Cardiac fibroblast (primary cell): Measurements from ENCODE around the gene GCLC.

Experiments used
- DNase-seq, 2 donors: peaks; one replicate each; pipeline versions ENCODE4 v3.0.0 to v3.0.0-alpha.2; 2010; ENCODE audit warnings: low read depth in 2 of 2
- H3K4me3 ChIP-seq, 2 donors: replicated peaks in 1 of 2; 1 replicate in 1 of 2; 2 replicates in 1 of 2; pipeline ENCODE4 v1.5.1; 2011; ENCODE audit warnings: low read depth in 2 of 2, low read length in 2 of 2, mild to moderate bottlenecking in 2 of 2, moderate library complexity in 1 of 2
- CTCF ChIP-seq: IDR thresholded peaks from one replicate; pipeline ENCODE4 v1.5.1; 2011; ENCODE audit warnings: low read depth, mild to moderate bottlenecking, low read length, inconsistent platforms

The GCLC gene

DNA sequence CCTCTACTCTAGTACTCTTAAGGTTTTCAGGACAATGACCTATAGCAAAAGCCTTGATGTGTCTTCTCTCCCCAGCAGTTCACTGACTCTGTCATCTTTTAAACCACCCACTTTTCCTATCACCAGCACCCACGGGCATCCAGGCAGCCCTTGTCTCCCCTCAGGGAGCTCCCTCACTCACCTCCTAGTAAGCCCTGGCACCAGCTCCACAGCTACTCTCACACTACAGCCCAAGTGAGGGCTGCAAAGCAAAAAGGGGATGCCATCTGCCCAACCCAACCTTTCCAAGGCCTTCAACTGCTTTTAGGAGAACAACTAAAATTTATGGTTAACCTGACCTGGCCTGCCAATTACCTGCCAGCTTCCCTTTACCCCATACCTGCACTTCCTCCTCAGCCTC is 26.0 kb downstream of the GCLC start:
- no peak for TF ChIP-seq CTCF
- H3K4me3 ChIP-seq = no peak overlapping the region
- no peak for DNase-seq

- no peak for TF ChIP-seq CTCF
- DNase-seq = peak in 1 of 2 donors; percentile 28
- H3K4me3 ChIP-seq = no peak overlapping the region
These were observed 27.9 kb downstream of the GCLC start for GRCh38 chr6:53517021-53517420.

GRCh38 chr6:53514677-53515076 is 30.2 kb downstream of the GCLC start:
- no peak for DNase-seq
- H3K4me3 ChIP-seq = no peak overlapping the region
- TF ChIP-seq CTCF = no peak

DNA sequence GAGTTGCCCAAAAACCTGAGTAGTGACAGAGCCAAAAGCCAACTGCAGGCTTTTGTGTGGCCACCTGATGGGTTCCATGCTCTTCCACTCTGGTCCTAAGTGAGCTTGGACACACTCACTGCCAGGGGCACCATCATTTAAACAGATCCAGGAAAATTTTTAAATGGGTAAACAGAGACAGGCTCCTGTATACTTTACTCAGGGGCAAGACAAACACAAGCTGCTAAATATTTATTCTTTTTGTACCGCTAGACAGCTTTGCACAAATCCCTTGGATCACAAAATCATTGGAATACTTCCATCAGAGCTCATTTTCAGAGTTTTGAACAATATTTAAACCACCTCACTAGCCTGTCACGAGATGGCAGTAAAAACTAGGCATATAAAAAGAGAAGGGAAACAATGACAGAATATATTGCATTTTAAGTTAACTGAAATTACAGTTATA is 31.4 kb downstream of the GCLC start:
- H3K4me3 ChIP-seq = no peak overlapping the region
- no peak for DNase-seq
- no peak for TF ChIP-seq CTCF

GRCh38 chr6:53513056-53513455 is 31.8 kb downstream of the GCLC start:
- no peak overlapping the region for H3K4me3 ChIP-seq
- TF ChIP-seq CTCF = no peak
- no peak for DNase-seq

- no peak for DNase-seq
- H3K4me3 ChIP-seq = no peak overlapping the region
- no peak for TF ChIP-seq CTCF
These were observed 32.3 kb downstream of the GCLC start for GRCh38 chr6:53512626-53513025.

- no peak for DNase-seq
- no peak overlapping the region for H3K4me3 ChIP-seq
- TF ChIP-seq CTCF = no peak
These were observed 34.2 kb downstream of the GCLC start for GRCh38 chr6:53510746-53511145.
